Mesothelial cell of epicardium (in vitro differentiated cells): Measurements from ENCODE around the gene ISM2. TPM values are rescaled to one million over a fixed set of nuclear protein-coding genes. Genes with fewer than 3 reads are reported as not detected.
A peak's percentile ranks its signal among the peaks of the same experiment; 100 is the strongest.
"Not testable (repeated sequence)": the region's sequence is repeated elsewhere in the genome, so short reads cannot be mapped to it uniquely, and the experiment has no call there.

Experiments
- DNase-seq, 2 experiments: peaks; one replicate each; pipeline ENCODE4 v3.0.0; 2021; ENCODE audit warnings: low spot score in 2 of 2; ENCODE audit not compliant: unreplicated experiment in 2 of 2
- H3K27ac Mint-ChIP-seq: 2 replicates; pipeline ENCODE4 v1.8.0; 2021; ENCODE audit warnings: mixed read lengths
- H3K27me3 Mint-ChIP-seq: 2 replicates; pipeline ENCODE4 v1.8.0; 2021; ENCODE audit warnings: low read depth, mixed read lengths
- H3K36me3 Mint-ChIP-seq: 2 replicates; pipeline ENCODE4 v1.8.0; 2021; ENCODE audit warnings: mixed read lengths
- H3K4me1 Mint-ChIP-seq: 2 replicates; pipeline ENCODE4 v1.8.0; 2021; ENCODE audit warnings: mixed read lengths
- H3K4me3 Mint-ChIP-seq: 2 replicates; pipeline ENCODE4 v1.8.0; 2021; ENCODE audit warnings: mild to moderate bottlenecking, moderate library complexity, mixed read lengths
- H3K9me3 Mint-ChIP-seq: 2 replicates; pipeline ENCODE4 v1.8.0; 2021; ENCODE audit warnings: mixed read lengths
- CTCF ChIP-seq: fragments of 200-600 bp; sonication (generic); IDR thresholded peaks from one replicate; pipeline ENCODE4 v1.5.0; 2021; ENCODE audit warnings: antibody characterized with exemption; ENCODE audit not compliant: unreplicated experiment
- total RNA-seq: library from RNA; stranded (reverse); gene quantifications from 3 replicates; pipeline ENCODE4 v1.2.1, GENCODE V29; 2021

ISM2 gene
- total RNA-seq, 1 donor from 2014 or later, result 0.18 TPM

DNA sequence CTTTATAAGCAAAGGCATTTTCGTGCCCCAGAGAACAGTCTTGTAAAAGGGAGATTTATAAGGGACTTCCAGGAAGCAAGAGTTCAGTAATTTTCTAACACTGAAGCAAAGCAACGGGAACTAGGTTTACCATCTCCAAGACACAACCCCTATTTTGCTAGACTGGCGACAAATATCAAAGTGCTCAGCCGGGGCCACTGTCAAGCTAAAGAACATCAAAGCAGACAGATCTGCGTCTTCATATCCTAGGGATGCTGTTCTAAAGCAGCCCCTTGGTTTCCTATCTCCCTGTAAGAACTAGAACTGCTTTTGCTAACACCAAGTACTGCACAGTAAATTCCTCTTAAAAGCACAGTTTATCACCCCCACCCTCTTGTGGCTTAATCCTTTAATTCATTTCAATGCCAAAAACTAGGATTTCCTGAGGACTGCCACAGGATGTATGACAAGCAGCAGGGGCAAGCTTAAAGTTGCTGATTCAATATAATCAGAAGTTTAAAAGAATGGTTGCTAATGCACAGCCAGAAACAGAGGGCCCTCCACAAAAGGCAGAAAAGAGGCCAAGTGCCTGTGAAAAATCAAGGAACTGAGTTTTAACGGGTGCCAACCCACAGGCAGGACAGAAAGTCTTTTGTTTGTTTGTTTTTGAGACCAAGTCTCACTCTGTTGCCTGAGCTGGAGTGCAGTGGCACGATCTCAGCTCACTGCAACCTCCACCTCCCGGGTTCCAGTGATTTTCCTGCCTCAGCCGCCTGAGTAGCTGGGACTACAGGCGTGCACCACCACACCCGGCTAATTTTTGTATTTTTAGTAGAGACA, 44.0 kb upstream of the ISM2 start:
- no peaks in the 10 kb centered on the region for H3K9me3 Mint-ChIP-seq
- H3K36me3 Mint-ChIP-seq, result no peaks in the 10 kb centered on the region
- no peak for DNase-seq
- H3K27ac Mint-ChIP-seq, result peak overlapping the region; percentile 95
- H3K27me3 Mint-ChIP-seq, result no peaks in the 10 kb centered on the region
- TF ChIP-seq CTCF, result no peak
- no peak overlapping the region for H3K4me3 Mint-ChIP-seq
- peaks cover 25% of the 10 kb centered on the region for H3K4me1 Mint-ChIP-seq

GRCh38 chr14:77541905-77542304, 43.3 kb upstream of the ISM2 start:
- Mint-ChIP-seq H3K36me3 (no peaks in the 10 kb centered on the region), H3K27ac (peak overlapping the region; percentile 95), H3K4me3 (peak overlapping the region; percentile 35), H3K9me3 (no peaks in the 10 kb centered on the region), H3K27me3 (no peaks in the 10 kb centered on the region), H3K4me1 (peaks cover 29% of the 10 kb centered on the region)
- no peak for DNase-seq
- TF ChIP-seq CTCF, result no peak

DNA sequence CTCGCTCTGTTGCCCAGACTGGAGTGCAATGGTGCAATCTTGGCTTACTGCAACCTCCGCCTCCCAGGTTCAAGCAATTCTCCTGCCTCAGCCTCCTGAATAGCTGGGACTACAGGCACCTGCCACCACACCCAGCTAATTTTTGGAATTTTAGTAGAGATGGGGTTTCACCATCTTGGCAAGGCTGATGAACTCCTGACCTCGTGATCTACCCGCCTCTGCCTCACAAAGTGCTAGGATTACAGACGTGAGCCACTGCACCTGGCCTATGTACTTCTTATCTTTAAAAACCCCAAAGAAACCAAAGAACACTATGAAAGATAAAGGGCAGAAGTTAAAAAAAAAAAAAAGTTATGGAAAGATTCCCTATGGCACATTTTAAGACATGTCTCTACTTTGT, 38.3 kb upstream of the ISM2 start:
- not testable (repeated sequence) for H3K27me3 Mint-ChIP-seq, DNase-seq, H3K4me3 Mint-ChIP-seq, H3K9me3 Mint-ChIP-seq
- H3K36me3 Mint-ChIP-seq, result peaks cover 13% of the 10 kb centered on the region
- peak overlapping the region; percentile 30 for H3K27ac Mint-ChIP-seq
- peaks cover 12% of the 10 kb centered on the region for H3K4me1 Mint-ChIP-seq

DNA sequence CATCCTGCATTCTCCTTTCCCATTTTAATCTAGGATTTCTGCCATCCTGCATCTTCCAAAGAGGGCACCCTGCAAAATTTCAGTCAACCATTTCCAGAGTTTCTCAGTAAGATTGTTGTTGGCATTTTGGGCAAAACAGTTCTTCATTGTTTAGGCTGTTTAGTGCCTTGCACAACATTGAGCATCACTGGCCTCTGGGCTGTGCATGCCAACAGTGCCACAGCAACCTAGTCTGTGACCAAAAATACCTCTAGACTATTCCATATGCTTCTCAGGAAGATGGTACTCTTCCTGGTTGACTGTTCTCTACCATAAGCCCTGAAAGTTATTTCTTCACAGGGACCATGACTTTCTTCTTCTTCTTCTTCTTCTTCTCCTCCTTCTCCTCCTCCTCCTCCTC, 32.5 kb upstream of the ISM2 start:
- no peaks in the 10 kb centered on the region for H3K9me3 Mint-ChIP-seq
- H3K4me1 Mint-ChIP-seq, result peaks cover 9% of the 10 kb centered on the region
- H3K27ac Mint-ChIP-seq, result no peak overlapping the region
- peaks cover 18% of the 10 kb centered on the region for H3K36me3 Mint-ChIP-seq
- DNase-seq, result no peak
- no peaks in the 10 kb centered on the region for H3K27me3 Mint-ChIP-seq
- no peak overlapping the region for H3K4me3 Mint-ChIP-seq
- no peak for TF ChIP-seq CTCF

- no peak for TF ChIP-seq CTCF
- Mint-ChIP-seq H3K27ac (no peak overlapping the region), H3K9me3 (no peaks in the 10 kb centered on the region), H3K4me3 (no peak overlapping the region), H3K36me3 (peaks cover 14% of the 10 kb centered on the region), H3K4me1 (peaks cover 11% of the 10 kb centered on the region), H3K27me3 (no peaks in the 10 kb centered on the region)
- DNase-seq, result no peak
Observed at GRCh38 chr14:77529963-77530362, 31.3 kb upstream of the ISM2 start.

DNA sequence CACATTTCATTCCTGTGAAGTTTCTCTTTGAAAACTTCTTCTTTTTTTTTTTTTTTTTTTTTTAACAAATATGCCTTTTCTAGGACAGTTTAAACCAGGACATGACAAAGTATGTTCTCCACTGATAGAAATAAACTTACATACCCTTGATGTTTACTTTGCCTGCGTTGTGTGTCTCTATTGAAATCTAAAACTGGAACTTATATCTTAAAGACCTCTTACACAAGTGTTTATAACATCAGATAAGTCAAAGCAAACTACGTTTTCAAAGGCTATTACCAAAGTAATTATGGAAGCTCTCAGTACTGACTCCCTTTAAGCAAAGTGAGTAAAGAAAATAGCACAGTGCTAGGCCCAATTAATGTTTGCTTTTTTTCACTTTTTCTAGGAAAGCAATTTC, 30.6 kb upstream of the ISM2 start:
- H3K4me1 Mint-ChIP-seq, result peaks cover 11% of the 10 kb centered on the region

GRCh38 chr14:77528701-77529100, 30.1 kb upstream of the ISM2 start:
- not testable (repeated sequence) for H3K27me3 Mint-ChIP-seq, H3K27ac Mint-ChIP-seq, H3K4me3 Mint-ChIP-seq, H3K9me3 Mint-ChIP-seq, DNase-seq
- peaks cover 11% of the 10 kb centered on the region for H3K4me1 Mint-ChIP-seq
- H3K36me3 Mint-ChIP-seq, result peaks cover 20% of the 10 kb centered on the region

More for the DNA sequence above, 30.6 kb upstream of the ISM2 start:
- DNase-seq, result no peak
- TF ChIP-seq CTCF, result no peak
- Mint-ChIP-seq H3K4me3 (no peak overlapping the region), H3K36me3 (peaks cover 16% of the 10 kb centered on the region), H3K27me3 (no peaks in the 10 kb centered on the region), H3K27ac (no peak overlapping the region), H3K9me3 (no peaks in the 10 kb centered on the region)
